SU-DHL-6 (cell line): ENCODE results near the gene CACNB1.

Experiments used
- EZH2phosphoT487 ChIP-seq: fragments of 200-600 bp; sonication (generic), shearing (Covaris generic); conservative IDR thresholded peaks from 2 replicates; pipeline ENCODE4 v1.6.1; 2018; ENCODE audit warnings: mild to moderate bottlenecking, antibody characterized with exemption, low read length, moderate library complexity, mixed read lengths
- TF ChIP-seq, protein P1 (sequence below): fragments of 200-600 bp; sonication (generic); IDR thresholded peaks from one replicate; pipeline ENCODE4 v1.5.1; 2017; ENCODE audit warnings: antibody characterized with exemption, mild to moderate bottlenecking, low read length, moderate library complexity; ENCODE audit not compliant: insufficient read depth, poor library complexity, severe bottlenecking

DNA sequence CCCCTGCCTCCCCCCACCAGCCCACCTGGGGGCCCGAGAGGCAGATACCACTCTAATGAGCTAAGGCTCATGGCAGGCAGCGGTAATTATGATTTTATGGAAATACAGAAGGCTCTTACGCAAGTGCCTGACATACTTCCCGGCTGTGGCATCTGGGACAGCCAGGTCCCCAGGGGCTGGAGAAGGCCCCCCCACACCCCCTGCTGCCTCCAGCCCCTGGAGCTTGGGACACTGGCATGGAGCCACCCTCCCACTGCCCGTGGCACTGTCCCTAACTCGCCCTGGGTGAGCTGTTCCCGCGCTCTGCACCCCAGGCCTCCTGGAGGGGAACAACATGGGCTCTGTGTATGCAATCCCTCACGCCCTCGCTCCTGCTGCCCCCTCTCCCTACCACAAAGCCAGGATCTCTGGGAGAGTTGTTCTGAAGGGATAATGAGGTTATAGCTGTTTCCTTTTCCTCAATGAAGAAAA lies 33.7 kb upstream of the CACNB1 start:
- TF ChIP-seq, protein P1, sequence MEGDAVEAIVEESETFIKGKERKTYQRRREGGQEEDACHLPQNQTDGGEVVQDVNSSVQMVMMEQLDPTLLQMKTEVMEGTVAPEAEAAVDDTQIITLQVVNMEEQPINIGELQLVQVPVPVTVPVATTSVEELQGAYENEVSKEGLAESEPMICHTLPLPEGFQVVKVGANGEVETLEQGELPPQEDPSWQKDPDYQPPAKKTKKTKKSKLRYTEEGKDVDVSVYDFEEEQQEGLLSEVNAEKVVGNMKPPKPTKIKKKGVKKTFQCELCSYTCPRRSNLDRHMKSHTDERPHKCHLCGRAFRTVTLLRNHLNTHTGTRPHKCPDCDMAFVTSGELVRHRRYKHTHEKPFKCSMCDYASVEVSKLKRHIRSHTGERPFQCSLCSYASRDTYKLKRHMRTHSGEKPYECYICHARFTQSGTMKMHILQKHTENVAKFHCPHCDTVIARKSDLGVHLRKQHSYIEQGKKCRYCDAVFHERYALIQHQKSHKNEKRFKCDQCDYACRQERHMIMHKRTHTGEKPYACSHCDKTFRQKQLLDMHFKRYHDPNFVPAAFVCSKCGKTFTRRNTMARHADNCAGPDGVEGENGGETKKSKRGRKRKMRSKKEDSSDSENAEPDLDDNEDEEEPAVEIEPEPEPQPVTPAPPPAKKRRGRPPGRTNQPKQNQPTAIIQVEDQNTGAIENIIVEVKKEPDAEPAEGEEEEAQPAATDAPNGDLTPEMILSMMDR: no peak
- no peak for TF ChIP-seq EZH2phosphoT487
